IMR-90 (cell line): ENCODE results near the gene SYNPO. TPM values are rescaled to one million over a fixed set of nuclear protein-coding genes. Genes with fewer than 3 reads are reported as not detected.

Experiments used
- ATAC-seq: fragments of 200-7000 bp; cut with Tn5 transposase; 2 replicates; pipeline ENCODE4 v1.9.1; 2020; ENCODE audit warnings: low read depth, mild to moderate bottlenecking, moderate library complexity
- BruUV-seq: library from RNA; stranded (reverse); fragments of 400-500 nt; replicated peaks from 2 replicates; lab custom pipeline; 2021; lab: Mats Ljungman, UMichigan
- CTCF ChIA-PET: fragments of 300-600 bp; formaldehyde crosslinking; extraction: SDS; loops from one replicate; lab custom pipeline; 2021; ENCODE audit warnings: antibody characterized with exemption; lab: Yijun Ruan, JAX
- POLR2A ChIA-PET: fragments of 300-600 bp; sonication (Branson Sonifier 250); formaldehyde crosslinking; loops from one replicate; lab custom pipeline; 2022; ENCODE audit warnings: antibody characterized with exemption; ENCODE audit not compliant: unreplicated experiment; lab: Charles Lee
- DNase-seq: peaks from one replicate; pipeline ENCODE4 v3.0.0; 2013
- H2AFZ ChIP-seq: replicated peaks from 2 replicates; pipeline ENCODE3; 2013; ENCODE audit warnings: low read length, mild to moderate bottlenecking; ENCODE audit not compliant: poor library complexity
- H2AK5ac ChIP-seq: 2 replicates; pipeline ENCODE4 v1.6.1; 2013; ENCODE audit warnings: low read depth, low read length, inconsistent platforms
- H2AK9ac ChIP-seq: replicated peaks from 2 replicates; pipeline ENCODE3; 2013; ENCODE audit warnings: mild to moderate bottlenecking, low read depth, low read length, moderate library complexity; ENCODE audit not compliant: poor library complexity
- H2BK120ac ChIP-seq: 2 replicates; pipeline ENCODE4 v1.6.1; 2013; ENCODE audit warnings: low read depth, low read length, inconsistent platforms
- H2BK15ac ChIP-seq: 3 replicates; pipeline ENCODE4 v1.6.1; 2013; ENCODE audit warnings: low read depth, low read length, inconsistent platforms
- H2BK20ac ChIP-seq: 2 replicates; pipeline ENCODE4 v1.6.1; 2013; ENCODE audit warnings: low read depth, mild to moderate bottlenecking, inconsistent platforms, low read length, moderate library complexity
- H2BK5ac ChIP-seq: 2 replicates; pipeline ENCODE4 v1.6.1; 2013; ENCODE audit warnings: mild to moderate bottlenecking, low read depth, low read length, inconsistent platforms; ENCODE audit not compliant: poor library complexity, severe bottlenecking
- H3K14ac ChIP-seq: replicated peaks from 2 replicates; pipeline ENCODE4 v1.6.1; 2013; ENCODE audit warnings: low read depth, low read length, inconsistent platforms
- H3K18ac ChIP-seq: 2 replicates; pipeline ENCODE4 v1.6.1; 2013; ENCODE audit warnings: low read depth, low read length, control low read depth
- H3K23ac ChIP-seq: 2 replicates; pipeline ENCODE4 v1.6.1; 2013; ENCODE audit warnings: low read depth, low read length, inconsistent platforms
- H3K27ac ChIP-seq: 2 replicates; pipeline ENCODE4 v1.5.1; 2013; ENCODE audit warnings: mild to moderate bottlenecking, control low read depth, low read length; ENCODE audit not compliant: insufficient read depth
- H3K27me3 ChIP-seq: 2 replicates; pipeline ENCODE4 v1.6.1; 2013; ENCODE audit warnings: low read length; ENCODE audit not compliant: control insufficient read depth, insufficient read depth
- H3K36me3 ChIP-seq: 2 replicates; pipeline ENCODE4 v1.6.1; 2013; ENCODE audit warnings: low read length, mixed read lengths; ENCODE audit not compliant: control insufficient read depth, insufficient read depth
- H3K4ac ChIP-seq: 2 replicates; pipeline ENCODE4 v1.6.1; 2013; ENCODE audit warnings: low read depth, low read length, inconsistent platforms
- H3K4me1 ChIP-seq: 2 replicates; pipeline ENCODE4 v1.6.1; 2013; ENCODE audit warnings: low read length, mixed read lengths; ENCODE audit not compliant: control insufficient read depth, insufficient read depth
- H3K4me2 ChIP-seq: 2 replicates; pipeline ENCODE4 v1.6.1; 2013; ENCODE audit warnings: low read depth, mild to moderate bottlenecking, control low read depth, low read length, moderate library complexity
- H3K4me3 ChIP-seq: 2 replicates; pipeline ENCODE4 v1.5.1; 2013; ENCODE audit warnings: low read depth, mild to moderate bottlenecking, control low read depth, low read length, moderate library complexity; ENCODE audit not compliant: insufficient read depth
- H3K56ac ChIP-seq: 2 replicates; pipeline ENCODE4 v1.6.1; 2013; ENCODE audit warnings: low read length, inconsistent platforms; ENCODE audit not compliant: insufficient read depth; ENCODE audit errors: extremely low read depth
- H3K79me1 ChIP-seq, 2 experiments: 2 replicates each; pipeline ENCODE4 v1.6.1; 2013; ENCODE audit warnings: low read length in 2 of 2, inconsistent platforms in 1 of 2, low read depth in 1 of 2
- H3K9ac ChIP-seq: 2 replicates; pipeline ENCODE4 v1.6.1; 2013; ENCODE audit warnings: low read depth, low read length, control low read depth
- H3K9me1 ChIP-seq: 2 replicates; pipeline ENCODE4 v1.6.1; 2013; ENCODE audit warnings: low read length, inconsistent platforms; ENCODE audit not compliant: insufficient read depth
- H3K9me3 ChIP-seq: 2 replicates; pipeline ENCODE4 v1.6.1; 2013; ENCODE audit warnings: low read length; ENCODE audit not compliant: control insufficient read depth, insufficient read depth
- H4K20me1 ChIP-seq: 2 replicates; pipeline ENCODE4 v1.6.1; 2013; ENCODE audit warnings: low read length, inconsistent platforms; ENCODE audit not compliant: insufficient read depth
- H4K5ac ChIP-seq: 2 replicates; pipeline ENCODE4 v1.6.1; 2013; ENCODE audit warnings: mild to moderate bottlenecking, low read depth, low read length, control low read depth
- H4K8ac ChIP-seq, 2 experiments: 2 replicates each; pipeline ENCODE4 v1.6.1; 2013; ENCODE audit warnings: low read depth in 2 of 2, low read length in 2 of 2, control low read depth in 1 of 2, inconsistent platforms in 1 of 2
- H4K91ac ChIP-seq: 2 replicates; pipeline ENCODE4 v1.6.1; 2013; ENCODE audit warnings: low read depth, low read length, inconsistent platforms; ENCODE audit not compliant: insufficient read depth
- MAFK ChIP-seq: IDR thresholded peaks from 2 replicates; pipeline ENCODE4 v1.6.1; 2012; ENCODE audit warnings: low read depth, low read length, improper control_type of control experiment
- NFE2L2 ChIP-seq: fragments of 150-350 bp; IDR thresholded peaks from 2 replicates; pipeline ENCODE4 v1.6.1; 2016; ENCODE audit warnings: low read depth, mild to moderate bottlenecking, low read length
- WGBS, 2 experiments: methylation state at CpG; one replicate each; pipeline versions ENCODE4 v1.1.5 to v1.1.7; 2013; ENCODE audit warnings: missing lambda C conversion rate in 2 of 2; ENCODE audit not compliant: insufficient read length in 1 of 2; ENCODE audit errors: extremely low coverage in 2 of 2; 5-methylcytosine and 5-hydroxymethylcytosine counted together
- dilution Hi-C: fragments of 300-500 bp; cut with HindIII; formaldehyde crosslinking; loops from one replicate; pipeline ENCODE4 v1.14.3; 2018; ENCODE audit warnings: low sequenced_read_pairs; ENCODE audit not compliant: unreplicated experiment
- in situ Hi-C: fragments of 300-500 bp; cut with MboI; formaldehyde crosslinking; loops from 3 replicates; pipeline ENCODE4 v1.14.3; 2019; ENCODE audit warnings: low sequenced_read_pairs, inconsistent platforms, mixed read lengths
- intact Hi-C: fragments of 100-400 bp; cut with micrococcal nuclease; formaldehyde crosslinking; loops from 2 replicates; pipeline ENCODE4 v1.10.0; 2022
- polyA plus RNA-seq, 3 experiments: library from polyadenylated mRNA; depleted of rRNA; stranded (reverse); fragments of >200 nt; gene quantifications; 2 replicates each; pipeline ENCODE4 v1.2.3, GENCODE V29; 2012; ENCODE audit warnings: low replicate concordance in 1 of 3
- total RNA-seq: library from RNA; depleted of rRNA; stranded (reverse); fragments of >200 nt; gene quantifications from 2 replicates; pipeline ENCODE4 v1.2.3, GENCODE V29; 2012
- TF ChIP-seq, protein P1 (sequence below): conservative IDR thresholded peaks from 2 replicates; pipeline ENCODE4 v1.5.1; 2012; ENCODE audit warnings: mild to moderate bottlenecking, low read depth, low read length, improper control_type of control experiment

Gene SYNPO
- total and polyA plus RNA-seq, 2 of the 4 experiments (the other 2 are of a cell fraction) = 3.0 to 24.8 TPM

DNA sequence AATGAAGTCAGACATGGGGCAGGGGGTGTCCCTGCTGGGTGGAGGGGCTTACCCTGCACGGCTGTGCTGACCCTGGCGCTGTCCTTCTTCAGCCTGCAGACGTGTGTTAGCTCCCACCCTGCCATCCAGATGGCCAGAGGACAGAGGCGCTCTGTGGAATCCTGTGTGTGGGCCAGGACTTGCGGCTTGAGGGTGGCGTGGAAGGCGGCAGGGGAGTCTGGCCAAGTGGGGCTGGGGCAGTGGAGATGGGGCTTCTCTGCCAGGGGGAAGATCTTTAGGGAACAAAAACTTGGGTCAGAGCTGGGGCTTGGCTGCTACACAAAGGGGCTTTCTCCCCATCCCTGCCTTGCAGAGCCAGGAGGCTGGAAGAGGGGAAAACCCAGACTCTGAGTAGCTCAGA lies 46.5 kb upstream of the SYNPO start:
- H2BK120ac ChIP-seq = no peak overlapping the region
- no CpG with 5 or more reads among the region's 7 CpGs for WGBS, 2 experiments
- dilution Hi-C loops (no loop called here), intact Hi-C loops (no loop called here), in situ Hi-C loops (no loop called here)
- DNase-seq (no peak), ATAC-seq (no peak)
- ChIA-PET CTCF (no interaction called here), POLR2A (no interaction called here)
- no peak overlapping the region for H4K91ac ChIP-seq
- no peak overlapping the region for H2BK20ac ChIP-seq
- H3K14ac ChIP-seq = no peak overlapping the region
- no peak overlapping the region for H2BK5ac ChIP-seq
- H3K79me1 ChIP-seq = no peaks in the 10 kb centered on the region
- peaks cover 11% of the 10 kb centered on the region; the same call in 1 of the 2 replicates for H3K4me1 ChIP-seq
- H4K20me1 ChIP-seq = no peaks in the 10 kb centered on the region
- no peak overlapping the region for H4K5ac ChIP-seq
- H4K8ac ChIP-seq = no peak overlapping the region
- no peak overlapping the region for H2AK5ac ChIP-seq
- TF ChIP-seq, protein P1, sequence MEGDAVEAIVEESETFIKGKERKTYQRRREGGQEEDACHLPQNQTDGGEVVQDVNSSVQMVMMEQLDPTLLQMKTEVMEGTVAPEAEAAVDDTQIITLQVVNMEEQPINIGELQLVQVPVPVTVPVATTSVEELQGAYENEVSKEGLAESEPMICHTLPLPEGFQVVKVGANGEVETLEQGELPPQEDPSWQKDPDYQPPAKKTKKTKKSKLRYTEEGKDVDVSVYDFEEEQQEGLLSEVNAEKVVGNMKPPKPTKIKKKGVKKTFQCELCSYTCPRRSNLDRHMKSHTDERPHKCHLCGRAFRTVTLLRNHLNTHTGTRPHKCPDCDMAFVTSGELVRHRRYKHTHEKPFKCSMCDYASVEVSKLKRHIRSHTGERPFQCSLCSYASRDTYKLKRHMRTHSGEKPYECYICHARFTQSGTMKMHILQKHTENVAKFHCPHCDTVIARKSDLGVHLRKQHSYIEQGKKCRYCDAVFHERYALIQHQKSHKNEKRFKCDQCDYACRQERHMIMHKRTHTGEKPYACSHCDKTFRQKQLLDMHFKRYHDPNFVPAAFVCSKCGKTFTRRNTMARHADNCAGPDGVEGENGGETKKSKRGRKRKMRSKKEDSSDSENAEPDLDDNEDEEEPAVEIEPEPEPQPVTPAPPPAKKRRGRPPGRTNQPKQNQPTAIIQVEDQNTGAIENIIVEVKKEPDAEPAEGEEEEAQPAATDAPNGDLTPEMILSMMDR = no peak
- no peak for TF ChIP-seq NFE2L2
- no peak for TF ChIP-seq MAFK
- no peaks in the 10 kb centered on the region for H3K36me3 ChIP-seq
- H3K4me2 ChIP-seq = no peak overlapping the region
- H3K9ac ChIP-seq = no peak overlapping the region
- no TSS peak for BruUV-seq
- H3K23ac ChIP-seq = no peak overlapping the region
- H3K4me3 ChIP-seq = no peak overlapping the region
- H3K18ac ChIP-seq = no peak overlapping the region
- H3K9me1 ChIP-seq = no peaks in the 10 kb centered on the region
- H3K4ac ChIP-seq = no peak overlapping the region
- H3K27me3 ChIP-seq = peaks cover 3% of the 10 kb centered on the region; the same call in 1 of the 2 replicates
- no peak overlapping the region for H2AK9ac ChIP-seq
- no peaks in the 10 kb centered on the region for H3K9me3 ChIP-seq
- H3K56ac ChIP-seq = no peak overlapping the region
- no peak overlapping the region for H3K27ac ChIP-seq
- H2AFZ ChIP-seq = no peak overlapping the region
- H2BK15ac ChIP-seq = no peak overlapping the region
